Effector memory CD8-positive, alpha-beta T cell (primary cell): ENCODE results near the gene ANTXRL.
"Not testable (repeated sequence)": the region's sequence is repeated elsewhere in the genome, so short reads cannot be mapped to it uniquely, and the experiment has no call there.

ENCODE experiments used
- ATAC-seq: fragments of 150-1000 bp; cut with Tn5 transposase; replicated peaks from 2 replicates; pipeline ENCODE4 v1.10.0; 2021; ENCODE audit warnings: mild to moderate bottlenecking, moderate library complexity
- DNase-seq, 3 experiments: peaks; one replicate each; pipeline ENCODE4 v3.0.0; 2021
- H3K27ac Mint-ChIP-seq, 2 donors: one replicate each; pipeline ENCODE4 v1.8.0; 2022; ENCODE audit warnings: mild to moderate bottlenecking in 2 of 2, mixed read lengths in 2 of 2, moderate library complexity in 2 of 2
- H3K27me3 Mint-ChIP-seq, 2 donors: one replicate each; pipeline ENCODE4 v1.8.0; 2022; ENCODE audit warnings: mixed read lengths in 2 of 2
- H3K36me3 Mint-ChIP-seq: one replicate; pipeline ENCODE4 v1.8.0; 2022; ENCODE audit warnings: mild to moderate bottlenecking, moderate library complexity, mixed read lengths; ENCODE audit not compliant: insufficient read depth
- H3K4me1 Mint-ChIP-seq, 2 donors: one replicate each; pipeline ENCODE4 v1.8.0; 2022; ENCODE audit warnings: low read depth in 2 of 2, mixed read lengths in 2 of 2
- H3K4me3 Mint-ChIP-seq, 2 donors: one replicate each; pipeline ENCODE4 v1.8.0; 2022; ENCODE audit warnings: mild to moderate bottlenecking in 2 of 2, mixed read lengths in 2 of 2, moderate library complexity in 2 of 2
- H3K9me3 Mint-ChIP-seq, 2 donors: one replicate each; pipeline ENCODE4 v1.8.0; 2022; ENCODE audit warnings: mixed read lengths in 2 of 2

The ANTXRL gene

GRCh38 chr10:46319389-46319788 lies 32.6 kb downstream of the ANTXRL start:
- H3K27me3 Mint-ChIP-seq: peaks cover 0 to 13% of the 10 kb centered on the region in 2 donors
- DNase-seq (no peak), ATAC-seq (no peak)
- no peak overlapping the region for H3K27ac Mint-ChIP-seq
- no peaks in the 10 kb centered on the region for H3K36me3 Mint-ChIP-seq
- no peak overlapping the region for H3K4me3 Mint-ChIP-seq
- H3K9me3 Mint-ChIP-seq: no peaks in the 10 kb centered on the region
- H3K4me1 Mint-ChIP-seq: no peaks in the 10 kb centered on the region

GRCh38 chr10:46321770-46322169 lies 35.0 kb downstream of the ANTXRL start:
- DNase-seq: no peak

GRCh38 chr10:46323176-46323575 lies 36.4 kb downstream of the ANTXRL start:
- H3K9me3 Mint-ChIP-seq: no peaks in the 10 kb centered on the region
- DNase-seq (no peak), ATAC-seq (no peak)
- H3K4me3 Mint-ChIP-seq: no peak overlapping the region
- peaks cover 0 to 18% of the 10 kb centered on the region in 2 donors for H3K27me3 Mint-ChIP-seq
- H3K4me1 Mint-ChIP-seq: no peaks in the 10 kb centered on the region
- no peak overlapping the region for H3K27ac Mint-ChIP-seq
- H3K36me3 Mint-ChIP-seq: no peaks in the 10 kb centered on the region

More at GRCh38 chr10:46321770-46322169, 35.0 kb downstream of the ANTXRL start:
- no peak overlapping the region for H3K4me3 Mint-ChIP-seq
- H3K36me3 Mint-ChIP-seq: no peaks in the 10 kb centered on the region
- peaks cover 0 to 5% of the 10 kb centered on the region in 2 donors for H3K27me3 Mint-ChIP-seq
- ATAC-seq: no peak
- H3K27ac Mint-ChIP-seq: no peak overlapping the region
- no peaks in the 10 kb centered on the region for H3K4me1 Mint-ChIP-seq
- H3K9me3 Mint-ChIP-seq: no peaks in the 10 kb centered on the region

GRCh38 chr10:46325021-46325420 lies 38.2 kb downstream of the ANTXRL start:
- DNase-seq (no peak), ATAC-seq (no peak)
- Mint-ChIP-seq H3K27me3 (peaks cover 0 to 18% of the 10 kb centered on the region in 2 donors), H3K27ac (no peak overlapping the region), H3K4me3 (no peak overlapping the region), H3K36me3 (peaks cover 1% of the 10 kb centered on the region), H3K9me3 (no peaks in the 10 kb centered on the region), H3K4me1 (no peaks in the 10 kb centered on the region)

GRCh38 chr10:46326066-46326465 lies 39.3 kb downstream of the ANTXRL start:
- Mint-ChIP-seq H3K4me3 (no peak overlapping the region), H3K36me3 (peaks cover 2% of the 10 kb centered on the region), H3K27me3 (peaks cover 0 to 18% of the 10 kb centered on the region in 2 donors), H3K4me1 (no peaks in the 10 kb centered on the region), H3K27ac (no peak overlapping the region), H3K9me3 (no peaks in the 10 kb centered on the region)
- DNase-seq: no peak
- no peak for ATAC-seq

- H3K27ac Mint-ChIP-seq: no peak overlapping the region
- H3K4me3 Mint-ChIP-seq: no peak overlapping the region
- H3K9me3 Mint-ChIP-seq: no peaks in the 10 kb centered on the region
- peaks cover 0 to 27% of the 10 kb centered on the region in 2 donors for H3K27me3 Mint-ChIP-seq
- no peaks in the 10 kb centered on the region for H3K4me1 Mint-ChIP-seq
- ATAC-seq (no peak), DNase-seq (no peak)
- peaks cover 2% of the 10 kb centered on the region for H3K36me3 Mint-ChIP-seq
Measured at GRCh38 chr10:46326971-46327370, 40.2 kb downstream of the ANTXRL start.

GRCh38 chr10:46327685-46328084 lies 40.9 kb downstream of the ANTXRL start:
- no peaks in the 10 kb centered on the region for H3K4me1 Mint-ChIP-seq
- ATAC-seq (no peak), DNase-seq (no peak)
- H3K4me3 Mint-ChIP-seq: no peak overlapping the region
- peaks cover 0 to 30% of the 10 kb centered on the region in 2 donors for H3K27me3 Mint-ChIP-seq
- no peaks in the 10 kb centered on the region for H3K9me3 Mint-ChIP-seq
- peaks cover 2% of the 10 kb centered on the region for H3K36me3 Mint-ChIP-seq
- H3K27ac Mint-ChIP-seq: no peak overlapping the region

- Mint-ChIP-seq H3K9me3 (no peaks in the 10 kb centered on the region), H3K36me3 (peaks cover 2% of the 10 kb centered on the region), H3K27ac (no peak overlapping the region), H3K4me1 (no peaks in the 10 kb centered on the region), H3K27me3 (peaks cover 0 to 30% of the 10 kb centered on the region in 2 donors), H3K4me3 (no peak overlapping the region)
- DNase-seq (no peak), ATAC-seq (no peak)
Measured at GRCh38 chr10:46328853-46329689, 42.3 kb downstream of the ANTXRL start.

- Mint-ChIP-seq H3K27ac (no peak overlapping the region), H3K9me3 (no peaks in the 10 kb centered on the region), H3K36me3 (peaks cover 2% of the 10 kb centered on the region), H3K4me3 (no peak overlapping the region), H3K4me1 (no peaks in the 10 kb centered on the region), H3K27me3 (peaks cover 0 to 30% of the 10 kb centered on the region in 2 donors)
- DNase-seq (no peak), ATAC-seq (no peak)
Measured at GRCh38 chr10:46329690-46330016, 42.9 kb downstream of the ANTXRL start.

- H3K36me3 Mint-ChIP-seq: peaks cover 2% of the 10 kb centered on the region
- DNase-seq (no peak), ATAC-seq (no peak)
- peaks cover 0 to 30% of the 10 kb centered on the region in 2 donors for H3K27me3 Mint-ChIP-seq
- no peaks in the 10 kb centered on the region for H3K4me1 Mint-ChIP-seq
- H3K27ac Mint-ChIP-seq: no peak overlapping the region
- H3K9me3 Mint-ChIP-seq: no peaks in the 10 kb centered on the region
- H3K4me3 Mint-ChIP-seq: no peak overlapping the region
Measured at GRCh38 chr10:46330894-46331293, 44.1 kb downstream of the ANTXRL start.

GRCh38 chr10:46365484-46365883 lies 78.7 kb downstream of the ANTXRL start:
- not testable (repeated sequence) for H3K4me1 Mint-ChIP-seq, H3K9me3 Mint-ChIP-seq, DNase-seq, H3K27me3 Mint-ChIP-seq, H3K27ac Mint-ChIP-seq, ATAC-seq, H3K36me3 Mint-ChIP-seq, H3K4me3 Mint-ChIP-seq

GRCh38 chr10:46367209-46367608 lies 80.4 kb downstream of the ANTXRL start:
- not testable (repeated sequence) for H3K4me3 Mint-ChIP-seq, H3K4me1 Mint-ChIP-seq, ATAC-seq, H3K9me3 Mint-ChIP-seq, H3K27me3 Mint-ChIP-seq, DNase-seq, H3K27ac Mint-ChIP-seq, H3K36me3 Mint-ChIP-seq

GRCh38 chr10:46367666-46368240 lies 81.0 kb downstream of the ANTXRL start:
- H3K27me3 Mint-ChIP-seq, ATAC-seq, H3K36me3 Mint-ChIP-seq, H3K9me3 Mint-ChIP-seq, H3K4me1 Mint-ChIP-seq, DNase-seq, H3K4me3 Mint-ChIP-seq, H3K27ac Mint-ChIP-seq: not testable (repeated sequence)

GRCh38 chr10:46368956-46369355 lies 82.2 kb downstream of the ANTXRL start:
- H3K27me3 Mint-ChIP-seq, ATAC-seq, H3K4me1 Mint-ChIP-seq, H3K27ac Mint-ChIP-seq, H3K4me3 Mint-ChIP-seq, DNase-seq, H3K9me3 Mint-ChIP-seq, H3K36me3 Mint-ChIP-seq: not testable (repeated sequence)
